GM19193 (cell line): ENCODE data around the gene TLCD5.

Source experiments
- POLR2A ChIP-seq: IDR thresholded peaks from 4 replicates; pipeline ENCODE4 v1.6.1; 2011; ENCODE audit not compliant: insufficient read depth, insufficient read length; ENCODE audit errors: extremely low read depth

The TLCD5 gene

DNA sequence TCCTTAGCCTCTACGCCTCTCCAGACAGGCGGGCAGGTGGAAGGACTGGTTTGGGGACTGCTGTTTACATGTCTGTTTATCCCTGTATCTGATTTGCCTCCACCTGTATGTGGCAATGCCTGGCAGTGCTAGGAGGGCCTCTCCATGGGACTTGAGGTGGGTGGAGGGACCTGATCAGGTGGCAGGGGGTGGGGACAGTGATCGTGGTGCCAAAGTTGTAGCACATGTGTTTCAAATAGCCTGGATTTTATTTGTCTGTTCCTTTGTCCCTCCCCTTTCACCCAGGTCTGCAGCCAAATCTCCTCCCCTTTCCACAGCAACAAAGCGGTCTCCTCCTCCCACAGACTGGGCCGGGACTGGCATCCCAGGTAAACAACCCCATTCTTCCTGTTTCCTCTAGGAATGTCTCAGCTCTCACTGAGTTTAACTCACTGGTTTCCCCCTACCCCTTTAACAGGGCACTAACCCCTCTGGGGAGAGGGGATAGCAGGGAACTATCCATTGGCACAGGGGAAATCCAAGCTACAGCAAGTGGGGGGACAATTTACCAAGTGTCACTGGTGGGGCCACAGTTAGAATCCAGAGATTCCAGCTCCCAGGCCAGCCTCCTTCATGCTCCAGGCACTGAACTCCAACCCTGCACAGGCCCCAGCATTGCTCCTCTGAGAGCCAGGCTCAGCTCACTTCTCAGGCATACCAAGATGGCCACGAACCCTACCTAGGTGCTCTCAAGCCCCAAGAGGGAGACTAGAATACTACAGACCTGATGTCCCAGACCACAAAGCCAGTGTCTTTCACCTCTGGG, 22.9 kb upstream of the TLCD5 start:
- TF ChIP-seq POLR2A = no peak

GRCh38 chr11:120303004-120303637, 22.0 kb upstream of the TLCD5 start:
- TF ChIP-seq POLR2A = no peak

GRCh38 chr11:120304526-120304925, 20.6 kb upstream of the TLCD5 start:
- TF ChIP-seq POLR2A = no peak

DNA sequence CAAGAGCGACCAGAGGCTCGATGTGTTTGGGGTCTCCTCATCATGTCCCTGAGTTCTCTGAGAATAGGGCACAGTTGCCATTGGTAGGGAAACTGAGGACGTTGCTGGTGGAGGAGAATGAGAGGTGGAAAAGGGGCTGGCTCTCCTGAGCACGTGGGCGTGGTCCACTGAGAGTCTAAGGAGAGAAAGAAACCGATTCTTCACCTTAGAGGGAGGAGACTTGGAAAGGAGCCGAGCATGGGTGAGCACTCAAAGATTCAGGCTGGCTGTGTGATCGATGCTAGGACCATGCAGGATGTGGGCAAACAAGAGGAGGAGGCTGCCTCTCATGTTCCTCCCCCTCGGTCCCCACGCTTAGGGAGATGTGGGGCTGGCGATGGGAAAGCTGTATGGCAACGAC, 19.8 kb upstream of the TLCD5 start:
- TF ChIP-seq POLR2A = no peak

DNA sequence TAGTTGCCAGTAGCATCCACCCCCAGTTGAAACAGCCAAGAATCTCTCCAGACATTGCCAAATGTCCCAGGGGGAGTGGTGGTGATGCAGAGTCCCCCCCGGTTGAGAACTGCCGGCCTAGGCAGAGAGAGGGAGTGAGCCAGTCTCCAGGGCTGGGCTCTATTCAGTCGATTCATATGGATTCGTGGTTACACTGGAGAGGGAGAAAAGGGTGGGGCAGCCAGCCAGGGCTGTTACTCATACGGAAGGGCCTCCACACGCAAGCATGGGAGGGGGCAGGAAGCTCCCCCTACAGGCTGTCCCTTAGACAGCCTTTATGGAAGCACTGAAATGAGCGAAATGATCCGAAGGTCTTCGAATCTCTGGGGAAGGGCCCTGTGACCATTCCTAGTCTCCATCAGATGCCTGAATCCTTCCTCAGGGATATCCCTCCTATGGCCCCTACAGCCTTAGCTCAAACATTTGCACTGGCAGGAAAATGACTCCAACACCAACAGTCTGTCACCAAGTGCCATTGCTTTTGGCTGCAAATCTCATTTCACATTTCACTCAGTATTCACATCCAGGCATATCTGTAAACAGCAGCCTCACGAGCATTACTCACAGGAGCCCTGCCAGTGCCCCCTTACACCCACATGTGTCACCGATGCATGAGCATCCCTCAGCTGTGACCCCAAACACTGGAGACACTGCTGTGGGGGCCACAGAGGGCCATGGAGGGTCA, 18.4 kb upstream of the TLCD5 start:
- TF ChIP-seq POLR2A = no peak

GRCh38 chr11:120307476-120307875, 17.6 kb upstream of the TLCD5 start:
- no peak for TF ChIP-seq POLR2A

GRCh38 chr11:120308081-120308480, 17.0 kb upstream of the TLCD5 start:
- TF ChIP-seq POLR2A = no peak

- TF ChIP-seq POLR2A = no peak
Observed at GRCh38 chr11:120310870-120311269, 14.2 kb upstream of the TLCD5 start.

DNA sequence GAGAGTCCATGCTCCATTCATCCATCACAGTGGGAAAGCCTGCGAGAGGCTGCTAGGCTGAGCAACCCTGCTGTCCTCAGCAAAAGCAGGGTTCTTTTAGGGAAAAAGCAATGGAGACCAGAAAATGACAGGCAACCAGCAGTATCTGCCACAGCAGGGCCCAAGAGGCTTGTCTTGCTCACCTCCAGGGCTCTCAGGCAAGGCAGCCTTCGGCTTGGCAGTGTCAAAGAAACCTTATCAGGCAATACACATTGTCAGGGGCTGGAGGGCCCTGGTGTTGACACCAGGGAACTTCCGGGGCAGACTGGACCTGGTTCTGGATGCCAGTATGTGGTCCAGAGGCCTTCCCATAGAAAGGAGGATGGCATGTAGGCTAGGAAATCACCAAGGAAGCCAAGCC, 10.2 kb upstream of the TLCD5 start:
- no peak for TF ChIP-seq POLR2A

DNA sequence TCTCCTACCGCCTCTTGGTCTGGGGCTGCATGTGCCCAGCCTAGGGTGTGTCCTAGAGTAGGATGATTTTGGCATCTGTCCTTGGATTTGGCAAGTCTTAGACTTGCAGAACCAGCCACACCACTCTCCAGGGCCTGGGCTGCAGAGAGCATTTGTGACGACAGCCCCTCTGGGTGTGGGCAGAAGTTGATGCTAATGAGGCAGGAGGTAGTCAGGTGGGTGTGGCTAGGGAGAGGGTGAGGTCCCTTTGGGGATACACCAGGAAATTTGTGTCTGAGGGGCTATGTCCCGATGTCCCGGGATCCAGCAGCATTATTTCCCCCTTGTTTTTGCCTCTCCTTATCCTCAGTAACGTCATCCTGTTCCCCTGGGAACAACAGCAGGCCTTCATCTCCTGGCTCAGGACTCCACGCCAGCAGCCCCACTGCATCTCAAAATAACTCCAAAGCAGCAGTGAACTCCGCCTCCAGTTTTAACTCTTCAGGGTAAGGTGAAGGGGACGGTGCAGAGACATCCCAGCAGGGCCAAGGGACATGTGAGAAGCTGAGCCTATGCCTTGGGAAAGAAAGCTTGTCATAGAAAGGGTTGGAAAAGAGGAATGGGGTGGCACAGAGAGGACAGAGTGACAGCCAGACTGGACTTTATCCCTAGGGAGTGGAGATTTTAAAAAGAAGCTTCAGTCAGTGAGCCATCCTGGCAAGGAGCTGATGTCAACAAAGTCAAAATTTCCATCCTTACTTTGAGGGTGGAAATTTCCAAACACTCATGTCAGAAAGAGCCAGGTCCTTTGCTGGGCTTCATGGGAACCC, 8.0 kb upstream of the TLCD5 start:
- TF ChIP-seq POLR2A = no peak

GRCh38 chr11:120317689-120318480, 7.2 kb upstream of the TLCD5 start:
- TF ChIP-seq POLR2A = no peak

DNA sequence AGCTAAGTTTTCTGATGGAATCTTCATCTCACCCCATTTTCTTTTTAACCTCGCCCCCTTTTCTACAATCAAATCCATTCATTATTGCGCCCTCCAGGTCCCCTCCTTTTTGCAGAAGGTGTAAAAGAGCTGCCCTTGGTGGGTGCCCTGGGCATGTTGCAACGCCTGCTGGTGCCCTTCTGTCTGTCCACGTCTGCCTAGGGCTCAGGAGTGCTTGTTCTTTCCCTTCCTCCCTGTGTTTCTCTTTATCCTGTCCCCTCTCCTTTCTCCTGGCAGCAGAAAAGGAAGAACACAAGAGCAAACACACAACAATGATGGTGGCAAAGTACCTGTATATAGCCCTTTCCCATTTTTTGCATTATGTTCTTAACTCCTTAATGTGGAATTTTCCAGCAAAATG, 6.2 kb upstream of the TLCD5 start:
- no peak for TF ChIP-seq POLR2A

GRCh38 chr11:120326228-120326627, 1.1 kb downstream of the TLCD5 start:
- no peak for TF ChIP-seq POLR2A

DNA sequence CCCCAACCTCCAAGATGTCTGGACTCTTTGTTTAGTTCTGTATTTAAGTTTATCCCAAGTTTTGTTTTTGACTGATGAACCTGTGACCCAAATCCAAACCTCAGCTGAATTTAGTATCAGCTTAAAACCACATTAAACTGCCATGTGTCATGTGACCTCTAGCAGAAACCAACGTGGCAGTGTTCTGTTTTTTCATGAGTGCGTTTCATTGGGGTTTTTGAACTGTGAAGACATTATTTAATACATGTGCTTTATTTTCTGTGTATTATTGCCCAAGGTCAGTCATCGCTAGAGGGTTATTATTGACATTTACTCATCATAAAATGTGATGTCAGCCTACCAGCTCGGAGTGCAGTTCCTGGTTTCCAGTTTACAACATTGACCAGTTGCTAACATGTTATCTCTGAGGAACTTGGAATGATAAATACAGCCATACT, 1.8 kb downstream of the TLCD5 start:
- no peak for TF ChIP-seq POLR2A

DNA sequence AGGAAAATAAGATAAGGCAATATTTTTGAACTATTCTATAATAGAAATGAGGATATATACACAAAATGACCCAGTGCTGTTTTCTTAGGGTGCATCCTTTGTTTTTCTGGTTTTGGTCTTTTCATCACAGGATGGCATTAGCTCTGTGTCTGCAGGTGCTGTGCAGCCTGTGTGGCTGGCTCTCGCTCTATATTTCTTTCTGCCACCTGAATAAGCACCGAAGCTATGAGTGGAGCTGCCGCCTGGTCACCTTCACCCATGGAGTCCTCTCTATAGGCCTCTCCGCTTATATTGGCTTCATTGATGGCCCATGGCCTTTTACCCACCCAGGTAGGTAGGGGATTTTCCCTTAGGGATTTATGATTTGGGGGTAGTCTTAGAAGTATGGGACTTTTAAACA, 2.2 kb downstream of the TLCD5 start:
- no peak for TF ChIP-seq POLR2A

- no peak for TF ChIP-seq POLR2A
Observed at GRCh38 chr11:120329556-120329955, 4.5 kb downstream of the TLCD5 start.
